Retina (tissue), 1 donor: ENCODE measurements around the gene ZNF576.
"Not testable (repeated sequence)": the region's sequence is repeated elsewhere in the genome, so short reads cannot be mapped to it uniquely, and the experiment has no call there.

Experiments
- DNase-seq: peaks from one replicate; pipeline ENCODE4 v3.0.0-alpha.2; 2016

ZNF576 gene

GRCh38 chr19:43575156-43575950 is 21.0 kb upstream of the ZNF576 start, which contains the start of the genes PINLYP and XRCC1:
Gene PINLYP, plus strand, starts transcription at chr19:43575801. Its CDS starts 1,391 bp downstream, at chr19:43577192.
Gene XRCC1, minus strand, starts transcription at chr19:43575527. Its CDS starts 69 bp downstream, at chr19:43575458.
- DNase-seq, result peak; percentile 97

- DNase-seq, result no peak
Observed at GRCh38 chr19:43575955-43576878, 20.2 kb upstream of the ZNF576 start.

- no peak for DNase-seq
Observed at GRCh38 chr19:43578787-43579186, 17.6 kb upstream of the ZNF576 start.

- no peak for DNase-seq
Observed at GRCh38 chr19:43581467-43581866, 14.9 kb upstream of the ZNF576 start.

- no peak for DNase-seq
Observed at GRCh38 chr19:43582495-43582894, 13.9 kb upstream of the ZNF576 start.

- DNase-seq, result no peak
Observed at GRCh38 chr19:43584484-43584883, 11.9 kb upstream of the ZNF576 start.

GRCh38 chr19:43586346-43586745 is 10.0 kb upstream of the ZNF576 start:
- DNase-seq, result no peak

GRCh38 chr19:43587029-43587428 is 9.4 kb upstream of the ZNF576 start:
- not testable (repeated sequence) for DNase-seq

GRCh38 chr19:43589277-43589676 is 7.1 kb upstream of the ZNF576 start:
- no peak for DNase-seq

GRCh38 chr19:43589678-43590077 is 6.7 kb upstream of the ZNF576 start:
- no peak for DNase-seq

- no peak for DNase-seq
Observed at GRCh38 chr19:43591904-43592772, 4.3 kb upstream of the ZNF576 start.

- no peak for DNase-seq
Observed at GRCh38 chr19:43592800-43593350, 3.5 kb upstream of the ZNF576 start.

GRCh38 chr19:43594081-43594697 is 2.2 kb upstream of the ZNF576 start:
- no peak for DNase-seq

GRCh38 chr19:43594710-43595604 is 1.4 kb upstream of the ZNF576 start:
- peak; percentile 79 for DNase-seq

GRCh38 chr19:43595605-43595998 is 793 bp upstream of the ZNF576 start:
- DNase-seq, result no peak

- no peak for DNase-seq
Observed at GRCh38 chr19:43596842-43597461, 557 bp downstream of the ZNF576 start.

- no peak for DNase-seq
Observed at GRCh38 chr19:43597876-43598275, 1.5 kb downstream of the ZNF576 start.

- no peak for DNase-seq
Observed at GRCh38 chr19:43598445-43599240, 2.2 kb downstream of the ZNF576 start.

GRCh38 chr19:43599635-43600295 is 3.4 kb downstream of the ZNF576 start:
- no peak for DNase-seq
